ENCODE results near the gene GPR18.

DNA sequence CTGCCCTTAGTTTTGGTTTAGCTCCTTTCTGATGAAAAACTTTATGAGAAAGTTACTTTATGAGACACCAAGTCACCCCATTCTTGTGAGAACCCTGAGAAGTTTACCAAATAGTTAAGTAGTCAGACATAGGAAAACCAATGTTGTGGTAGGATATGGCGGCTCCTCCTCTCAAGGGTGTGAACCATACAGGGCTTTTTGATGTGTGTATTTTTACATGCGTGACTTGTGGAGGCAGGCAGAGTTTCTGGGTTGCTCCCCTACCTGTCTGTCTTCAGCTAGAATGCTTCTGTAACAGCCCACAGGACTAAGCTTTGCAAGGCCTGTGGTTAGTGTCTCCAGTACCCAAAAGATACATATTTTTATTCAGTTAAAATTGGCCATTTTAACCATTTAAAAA lies 39.2 kb downstream of the GPR18 start:
- TF ChIP-seq POLR2AphosphoS5 (IDR thresholded peaks at IDR 0.05; ENCODE audit: low read depth, low read length) (no peak), YY1 (IDR thresholded peaks at IDR 0.05; ENCODE audit: extremely low read depth, insufficient replicate concordance, low read depth, low read length) (no peak), SP1 (IDR thresholded peaks at IDR 0.05; ENCODE audit: low read depth) (no peak), CEBPB (IDR thresholded peaks at IDR 0.05; ENCODE audit: low read depth) (no peak), CBX3 (IDR thresholded peaks at IDR 0.05; ENCODE audit: low read depth) (no peak), POLR2A (IDR thresholded peaks at IDR 0.05; ENCODE audit: borderline replicate concordance, extremely low read depth, insufficient read depth, insufficient read length) (no peak), ELF1 (IDR thresholded peaks at IDR 0.05; ENCODE audit: borderline replicate concordance, low read depth) (no peak), EZH2 (IDR thresholded peaks at IDR 0.05) (no peak), RAD21 (IDR thresholded peaks at IDR 0.05; ENCODE audit: low read depth) (no peak)
- TF ChIP-seq, protein P1, sequence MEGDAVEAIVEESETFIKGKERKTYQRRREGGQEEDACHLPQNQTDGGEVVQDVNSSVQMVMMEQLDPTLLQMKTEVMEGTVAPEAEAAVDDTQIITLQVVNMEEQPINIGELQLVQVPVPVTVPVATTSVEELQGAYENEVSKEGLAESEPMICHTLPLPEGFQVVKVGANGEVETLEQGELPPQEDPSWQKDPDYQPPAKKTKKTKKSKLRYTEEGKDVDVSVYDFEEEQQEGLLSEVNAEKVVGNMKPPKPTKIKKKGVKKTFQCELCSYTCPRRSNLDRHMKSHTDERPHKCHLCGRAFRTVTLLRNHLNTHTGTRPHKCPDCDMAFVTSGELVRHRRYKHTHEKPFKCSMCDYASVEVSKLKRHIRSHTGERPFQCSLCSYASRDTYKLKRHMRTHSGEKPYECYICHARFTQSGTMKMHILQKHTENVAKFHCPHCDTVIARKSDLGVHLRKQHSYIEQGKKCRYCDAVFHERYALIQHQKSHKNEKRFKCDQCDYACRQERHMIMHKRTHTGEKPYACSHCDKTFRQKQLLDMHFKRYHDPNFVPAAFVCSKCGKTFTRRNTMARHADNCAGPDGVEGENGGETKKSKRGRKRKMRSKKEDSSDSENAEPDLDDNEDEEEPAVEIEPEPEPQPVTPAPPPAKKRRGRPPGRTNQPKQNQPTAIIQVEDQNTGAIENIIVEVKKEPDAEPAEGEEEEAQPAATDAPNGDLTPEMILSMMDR (IDR thresholded peaks at IDR 0.05 in 2 of 3, conservative IDR thresholded peaks at IDR 0.05 in 1 of 3; ENCODE audit: borderline replicate concordance in 1 of 3, insufficient read depth in 1 of 3, low read depth in 2 of 3, low read length in 2 of 3), result no peak
- TF ChIP-seq, protein P2, sequence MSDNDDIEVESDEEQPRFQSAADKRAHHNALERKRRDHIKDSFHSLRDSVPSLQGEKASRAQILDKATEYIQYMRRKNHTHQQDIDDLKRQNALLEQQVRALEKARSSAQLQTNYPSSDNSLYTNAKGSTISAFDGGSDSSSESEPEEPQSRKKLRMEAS (IDR thresholded peaks at IDR 0.05), result no peak
- TF ChIP-seq, protein P3, sequence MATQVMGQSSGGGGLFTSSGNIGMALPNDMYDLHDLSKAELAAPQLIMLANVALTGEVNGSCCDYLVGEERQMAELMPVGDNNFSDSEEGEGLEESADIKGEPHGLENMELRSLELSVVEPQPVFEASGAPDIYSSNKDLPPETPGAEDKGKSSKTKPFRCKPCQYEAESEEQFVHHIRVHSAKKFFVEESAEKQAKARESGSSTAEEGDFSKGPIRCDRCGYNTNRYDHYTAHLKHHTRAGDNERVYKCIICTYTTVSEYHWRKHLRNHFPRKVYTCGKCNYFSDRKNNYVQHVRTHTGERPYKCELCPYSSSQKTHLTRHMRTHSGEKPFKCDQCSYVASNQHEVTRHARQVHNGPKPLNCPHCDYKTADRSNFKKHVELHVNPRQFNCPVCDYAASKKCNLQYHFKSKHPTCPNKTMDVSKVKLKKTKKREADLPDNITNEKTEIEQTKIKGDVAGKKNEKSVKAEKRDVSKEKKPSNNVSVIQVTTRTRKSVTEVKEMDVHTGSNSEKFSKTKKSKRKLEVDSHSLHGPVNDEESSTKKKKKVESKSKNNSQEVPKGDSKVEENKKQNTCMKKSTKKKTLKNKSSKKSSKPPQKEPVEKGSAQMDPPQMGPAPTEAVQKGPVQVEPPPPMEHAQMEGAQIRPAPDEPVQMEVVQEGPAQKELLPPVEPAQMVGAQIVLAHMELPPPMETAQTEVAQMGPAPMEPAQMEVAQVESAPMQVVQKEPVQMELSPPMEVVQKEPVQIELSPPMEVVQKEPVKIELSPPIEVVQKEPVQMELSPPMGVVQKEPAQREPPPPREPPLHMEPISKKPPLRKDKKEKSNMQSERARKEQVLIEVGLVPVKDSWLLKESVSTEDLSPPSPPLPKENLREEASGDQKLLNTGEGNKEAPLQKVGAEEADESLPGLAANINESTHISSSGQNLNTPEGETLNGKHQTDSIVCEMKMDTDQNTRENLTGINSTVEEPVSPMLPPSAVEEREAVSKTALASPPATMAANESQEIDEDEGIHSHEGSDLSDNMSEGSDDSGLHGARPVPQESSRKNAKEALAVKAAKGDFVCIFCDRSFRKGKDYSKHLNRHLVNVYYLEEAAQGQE (IDR thresholded peaks at IDR 0.05; ENCODE audit: low read depth), result no peak
